ENCODE measurements around the gene CLDN2. TPM values are rescaled to one million over a fixed set of nuclear protein-coding genes. Genes with fewer than 3 reads are reported as not detected.
A peak's percentile ranks its signal among the peaks of the same experiment; 100 is the strongest.
"Not testable (repeated sequence)": the region's sequence is repeated elsewhere in the genome, so short reads cannot be mapped to it uniquely, and the experiment has no call there.

CLDN2 gene
- 0.06 TPM in 1 of 2 replicates, not detected in the other for total RNA-seq (2014; rRNA removed)
- polyA plus RNA-seq (2012): not detected

- DNase-seq (ENCODE audit: low read depth): no peak
Observed at GRCh38 chrX:106919932-106920452, at the start of gene CLDN2. Gene CLDN2, plus strand, starts transcription at chrX:106920402. Its CDS starts 7,827 bp downstream, at chrX:106928229.

GRCh38 chrX:106872796-106873195 is 47.4 kb upstream of the CLDN2 start:
- not testable (repeated sequence) for DNase-seq (ENCODE audit: low read depth)

GRCh38 chrX:106874075-106874474 is 46.1 kb upstream of the CLDN2 start:
- DNase-seq (ENCODE audit: low read depth): peak; percentile 13

GRCh38 chrX:106875151-106875550 is 45.1 kb upstream of the CLDN2 start:
- DNase-seq (ENCODE audit: low read depth): no peak

GRCh38 chrX:106889468-106889867 is 30.7 kb upstream of the CLDN2 start:
- no peak for DNase-seq (ENCODE audit: low read depth)

GRCh38 chrX:106891762-106892460 is 28.3 kb upstream of the CLDN2 start:
- no peak for DNase-seq (ENCODE audit: low read depth)

GRCh38 chrX:106894392-106894909 is 25.8 kb upstream of the CLDN2 start:
- DNase-seq (ENCODE audit: low read depth): peak; percentile 69

- DNase-seq (ENCODE audit: low read depth): peak; percentile 70
Observed at GRCh38 chrX:106894978-106895452, 25.2 kb upstream of the CLDN2 start.

GRCh38 chrX:106897259-106897658 is 22.9 kb upstream of the CLDN2 start:
- peak; percentile 57 for DNase-seq (ENCODE audit: low read depth)

GRCh38 chrX:106898462-106898861 is 21.7 kb upstream of the CLDN2 start:
- peak; percentile 64 for DNase-seq (ENCODE audit: low read depth)

- peak; percentile 66 for DNase-seq (ENCODE audit: low read depth)
Observed at GRCh38 chrX:106899276-106899675, 20.9 kb upstream of the CLDN2 start.

GRCh38 chrX:106899841-106900240 is 20.4 kb upstream of the CLDN2 start:
- DNase-seq (ENCODE audit: low read depth): peak; percentile 27

- DNase-seq (ENCODE audit: low read depth): no peak
Observed at GRCh38 chrX:106901341-106901740, 18.9 kb upstream of the CLDN2 start.

GRCh38 chrX:106901781-106902219 is 18.4 kb upstream of the CLDN2 start:
- no peak for DNase-seq (ENCODE audit: low read depth)

GRCh38 chrX:106902684-106903083 is 17.5 kb upstream of the CLDN2 start:
- DNase-seq (ENCODE audit: low read depth): no peak

- no peak for DNase-seq (ENCODE audit: low read depth)
Observed at GRCh38 chrX:106903291-106903824, 16.8 kb upstream of the CLDN2 start, which contains the start of gene RIPPLY1. Gene RIPPLY1, minus strand, starts transcription at chrX:106903341. Its CDS starts 54 bp downstream, at chrX:106903287.

GRCh38 chrX:106903856-106904528 is 16.2 kb upstream of the CLDN2 start:
- no peak for DNase-seq (ENCODE audit: low read depth)

- DNase-seq (ENCODE audit: low read depth): no peak
Observed at GRCh38 chrX:106905064-106905708, 15.0 kb upstream of the CLDN2 start.

GRCh38 chrX:106906361-106906760 is 13.8 kb upstream of the CLDN2 start:
- no peak for DNase-seq (ENCODE audit: low read depth)

GRCh38 chrX:106912864-106913263 is 7.3 kb upstream of the CLDN2 start:
- no peak for DNase-seq (ENCODE audit: low read depth)

- DNase-seq (ENCODE audit: low read depth): peak; percentile 86
Observed at GRCh38 chrX:106917830-106918500, 2.2 kb upstream of the CLDN2 start.

Data from LHCN-M2 (cell line).